Measurements from ENCODE around the gene SEMA6B.

The SEMA6B gene

GRCh38 chr19:4522291-4523002, 37.0 kb downstream of the SEMA6B start:
- no peak for DNase-seq

GRCh38 chr19:4521888-4522242, 37.6 kb downstream of the SEMA6B start:
- DNase-seq, result no peak

GRCh38 chr19:4521170-4521887, 38.2 kb downstream of the SEMA6B start:
- no peak for DNase-seq

GRCh38 chr19:4519521-4520277, 39.8 kb downstream of the SEMA6B start:
- no peak for DNase-seq

GRCh38 chr19:4519172-4519496, 40.4 kb downstream of the SEMA6B start:
- no peak for DNase-seq

GRCh38 chr19:4518345-4519171, 40.9 kb downstream of the SEMA6B start, which contains the start of gene PLIN4:
PLIN4 (minus strand) TSS chr19:4518486; CDS start chr19:4518272, 214 bp downstream.
- DNase-seq, result no peak

GRCh38 chr19:4517451-4518057, 41.9 kb downstream of the SEMA6B start:
- no peak for DNase-seq

- no peak for DNase-seq
Observed at GRCh38 chr19:4516939-4517300, 42.6 kb downstream of the SEMA6B start.

- no peak for DNase-seq
Observed at GRCh38 chr19:4516199-4516938, 43.1 kb downstream of the SEMA6B start.

- DNase-seq, result no peak
Observed at GRCh38 chr19:4515732-4516131, 43.8 kb downstream of the SEMA6B start.

GRCh38 chr19:4513248-4513647, 46.2 kb downstream of the SEMA6B start:
- no peak for DNase-seq

- no peak for DNase-seq
Observed at GRCh38 chr19:4512070-4512469, 47.4 kb downstream of the SEMA6B start.

GRCh38 chr19:4511300-4512054, 48.0 kb downstream of the SEMA6B start:
- no peak for DNase-seq

- no peak for DNase-seq
Observed at GRCh38 chr19:4510435-4511255, 48.8 kb downstream of the SEMA6B start.

GRCh38 chr19:4508698-4509097, 50.8 kb downstream of the SEMA6B start:
- no peak for DNase-seq

- DNase-seq, result no peak
Observed at GRCh38 chr19:4507804-4508203, 51.7 kb downstream of the SEMA6B start.

- no peak for DNase-seq
Observed at GRCh38 chr19:4507150-4507452, 52.4 kb downstream of the SEMA6B start.

- no peak for DNase-seq
Observed at GRCh38 chr19:4506449-4507149, 52.9 kb downstream of the SEMA6B start.

- DNase-seq, result no peak
Observed at GRCh38 chr19:4505570-4506448, 53.7 kb downstream of the SEMA6B start.

All from NCI-H526 treated with DMSO at 0.1 percent for 48 hours (cell line).